HCT116 (cell line): ENCODE data around the gene HIGD2A. TPM values are rescaled to one million over a fixed set of nuclear protein-coding genes. Genes with fewer than 3 reads are reported as not detected.

Source experiments
- ATAC-seq: fragments of 200-7000 bp; cut with Tn5 transposase; 2 replicates; pipeline ENCODE4 v1.9.1; 2020; ENCODE audit warnings: mild to moderate bottlenecking, moderate library complexity
- BruUV-seq: library from RNA; stranded (reverse); fragments of 400-500 nt; replicated peaks from 2 replicates; lab custom pipeline; 2021; lab: Mats Ljungman, UMichigan
- CTCF ChIA-PET: fragments of 300-600 bp; sonication (Branson Sonifier 250); formaldehyde crosslinking; loops from one replicate; lab custom pipeline; 2021; ENCODE audit warnings: antibody characterized with exemption; lab: Charles Lee
- POLR2A ChIA-PET: fragments of 300-600, 350-600 bp; sonication (Branson Sonifier 250); formaldehyde crosslinking; loops from one replicate; lab custom pipeline; 2021; ENCODE audit warnings: antibody characterized with exemption; lab: Charles Lee
- RAD21 ChIA-PET, 2 experiments: fragments of 300-600 bp; sonication (Branson Sonifier 250); formaldehyde crosslinking; loops; one replicate each; lab custom pipeline; 2023; ENCODE audit warnings: low total read pairs in 2 of 2; ENCODE audit not compliant: uncharacterized antibody in 2 of 2, unreplicated experiment in 2 of 2, low non-redundant PET in 1 of 2; lab: Charles Lee
- DNase-seq: peaks from one replicate; pipeline ENCODE4 v3.0.0-alpha.2; 2010; ENCODE audit warnings: low read depth, low spot score
- H2AFZ ChIP-seq: fragments of 200-600 bp; shearing (Covaris generic), sonication (generic); 2 replicates; pipeline ENCODE4 v1.6.1; 2017; ENCODE audit warnings: low read depth, mixed run types, mixed read lengths, antibody characterized with exemption, low read length; ENCODE audit not compliant: poor library complexity, severe bottlenecking
- H3K27ac ChIP-seq: 2 replicates; pipeline ENCODE4 v1.5.1; 2012; ENCODE audit warnings: low read depth, low read length
- H3K27me3 ChIP-seq: fragments of 200-600 bp; sonication (generic); 2 replicates; pipeline ENCODE4 v1.6.1; 2016; ENCODE audit warnings: mixed run types, low read length, mixed read lengths; ENCODE audit not compliant: insufficient read depth
- H3K36me3 ChIP-seq, 2 experiments: fragments of 200-500 bp in 1 of 2; fragments of 200-600 bp in 1 of 2; sonication (Bioruptor generic) in 1 of 2; sonication (generic) in 1 of 2; 2 replicates each; pipeline versions ENCODE4 v1.5.1 to v1.6.1; 2014 to 2016; ENCODE audit warnings: low read length in 2 of 2, inconsistent platforms in 1 of 2, mixed read lengths in 1 of 2, mixed run types in 1 of 2; ENCODE audit not compliant: insufficient read depth in 2 of 2, control insufficient read depth in 1 of 2
- H3K4me1 ChIP-seq, 2 experiments: fragments of 200-600 bp in 1 of 2; sonication (generic) in 1 of 2; 2 replicates each; pipeline versions ENCODE4 v1.5.1 to v1.6.1; 2012 to 2017; ENCODE audit warnings: low read length in 2 of 2, inconsistent platforms in 1 of 2, mild to moderate bottlenecking in 1 of 2, mixed read lengths in 1 of 2, mixed run types in 1 of 2, moderate library complexity in 1 of 2; ENCODE audit not compliant: insufficient read depth in 2 of 2, control insufficient read depth in 1 of 2
- H3K4me2 ChIP-seq: fragments of 200-600 bp; sonication (generic); 2 replicates; pipeline ENCODE4 v1.6.1; 2017; ENCODE audit warnings: mixed run types, low read length, mixed read lengths
- H3K4me3 ChIP-seq, 2 experiments: fragments of 200-600 bp in 1 of 2; sonication (generic) in 1 of 2; replicated peaks in 1 of 2; 2 replicates each; pipeline ENCODE4 v1.5.1; 2011 to 2016; ENCODE audit warnings: low read length in 2 of 2, control low read depth in 1 of 2, low read depth in 1 of 2, mild to moderate bottlenecking in 1 of 2, mixed read lengths in 1 of 2, mixed run types in 1 of 2
- H3K79me2 ChIP-seq: fragments of 200-600 bp; sonication (generic); 2 replicates; pipeline ENCODE4 v1.6.1; 2017; ENCODE audit warnings: mild to moderate bottlenecking, mixed run types, low read length, moderate library complexity, mixed read lengths; ENCODE audit not compliant: insufficient read depth
- H3K9ac ChIP-seq: fragments of 200-600 bp; sonication (generic); 2 replicates; pipeline ENCODE4 v1.6.1; 2016; ENCODE audit warnings: low read length, mixed read lengths
- H3K9me2 ChIP-seq: fragments of 200-600 bp; sonication (generic), shearing (Covaris generic); 2 replicates; pipeline ENCODE4 v1.6.1; 2017; ENCODE audit warnings: mixed run types, mild to moderate bottlenecking, moderate library complexity; ENCODE audit not compliant: insufficient read depth
- H3K9me3 ChIP-seq, 2 experiments: fragments of 200-500 bp in 1 of 2; fragments of 200-600 bp in 1 of 2; sonication (Bioruptor generic) in 1 of 2; sonication (generic) in 1 of 2; 2 replicates each; pipeline ENCODE4 v1.6.1; 2014 to 2017; ENCODE audit warnings: low read length in 2 of 2, mixed read lengths in 2 of 2, inconsistent platforms in 1 of 2, low read depth in 1 of 2, mild to moderate bottlenecking in 1 of 2, mixed run types in 1 of 2, moderate library complexity in 1 of 2; ENCODE audit not compliant: control insufficient read depth in 1 of 2, insufficient read depth in 1 of 2
- H4K20me1 ChIP-seq: fragments of 200-600 bp; sonication (generic), shearing (Covaris generic); 2 replicates; pipeline ENCODE4 v1.6.1; 2017; ENCODE audit warnings: mixed run types, mild to moderate bottlenecking, moderate library complexity; ENCODE audit not compliant: insufficient read depth
- ATF3 ChIP-seq: IDR thresholded peaks from 2 replicates; pipeline ENCODE4 v1.6.1; 2012
- CBX3 ChIP-seq: IDR thresholded peaks from 2 replicates; pipeline ENCODE4 v1.6.1; 2012; ENCODE audit warnings: low read depth
- CEBPB ChIP-seq: IDR thresholded peaks from 2 replicates; pipeline ENCODE4 v1.6.1; 2012; ENCODE audit warnings: low read depth
- CTCF ChIP-seq, 3 experiments: fragments of 200-600 bp in 1 of 3; sonication (generic) in 1 of 3; IDR thresholded peaks in 2 of 3; conservative IDR thresholded peaks in 1 of 3; 2 replicates each; pipeline ENCODE4 v1.5.1; 2012 to 2017; ENCODE audit warnings: low read depth in 2 of 3, low read length in 2 of 3, antibody characterized with exemption in 1 of 3, borderline replicate concordance in 1 of 3, control low read depth in 1 of 3, mild to moderate bottlenecking in 1 of 3, mixed read lengths in 1 of 3, mixed run types in 1 of 3, moderate library complexity in 1 of 3; ENCODE audit not compliant: insufficient read depth in 1 of 3
- ELF1 ChIP-seq: IDR thresholded peaks from 2 replicates; pipeline ENCODE4 v1.6.1; 2012; ENCODE audit warnings: low read depth, borderline replicate concordance
- EZH2phosphoT487 ChIP-seq: fragments of 200-600 bp; IDR thresholded peaks from 2 replicates; pipeline ENCODE4 v1.6.1; 2018; ENCODE audit warnings: antibody characterized with exemption, borderline replicate concordance
- FOSL1 ChIP-seq: IDR thresholded peaks from 2 replicates; pipeline ENCODE4 v1.6.1; 2012; ENCODE audit warnings: low read depth
- MAX ChIP-seq: IDR thresholded peaks from 2 replicates; pipeline ENCODE4 v1.6.1; 2012
- POLR2A ChIP-seq: IDR thresholded peaks from 2 replicates; pipeline ENCODE4 v1.7.0; 2011; ENCODE audit warnings: borderline replicate concordance; ENCODE audit not compliant: insufficient read depth, insufficient read length; ENCODE audit errors: extremely low read depth
- POLR2AphosphoS5 ChIP-seq: IDR thresholded peaks from 2 replicates; pipeline ENCODE4 v1.6.1; 2011; ENCODE audit warnings: mild to moderate bottlenecking, low read depth, low read length, moderate library complexity
- RAD21 ChIP-seq: IDR thresholded peaks from 2 replicates; pipeline ENCODE4 v1.6.1; 2012; ENCODE audit warnings: low read depth, mild to moderate bottlenecking
- REST ChIP-seq: IDR thresholded peaks from 2 replicates; pipeline ENCODE4 v1.6.1; 2012; ENCODE audit warnings: low read depth
- SRF ChIP-seq: IDR thresholded peaks from 2 replicates; pipeline ENCODE4 v1.6.1; 2012; ENCODE audit warnings: low read depth
- YY1 ChIP-seq: IDR thresholded peaks from 2 replicates; pipeline ENCODE4 v1.6.1; 2011; ENCODE audit warnings: low read length, low read depth, moderate library complexity, mild to moderate bottlenecking; ENCODE audit not compliant: insufficient replicate concordance; ENCODE audit errors: extremely low read depth
- ZBTB33 ChIP-seq: IDR thresholded peaks from 2 replicates; pipeline ENCODE4 v1.6.1; 2011; ENCODE audit warnings: mild to moderate bottlenecking, low read length, moderate library complexity; ENCODE audit not compliant: insufficient replicate concordance; ENCODE audit errors: extremely low read depth
- intact Hi-C: fragments of 100-400 bp; cut with micrococcal nuclease; formaldehyde crosslinking; loops from 2 replicates; pipeline ENCODE4 v1.10.0; 2022
- total RNA-seq: library from RNA; stranded (reverse); gene quantifications from one replicate; pipeline ENCODE4 v1.2.1, GENCODE V29; 2021; ENCODE audit not compliant: unreplicated experiment

The HIGD2A gene
- total RNA-seq, 1 experiment from 2014 or later, result 130 TPM

GRCh38 chr5:176408590-176408989 lies 20.0 kb downstream of the HIGD2A start:
- intact Hi-C loops, result no loop called here
- Histone ChIP-seq H3K4me2 (no peak overlapping the region), H3K9me3 (no peaks in the 10 kb centered on the region), H3K79me2 (peaks cover 5% of the 10 kb centered on the region; the same call in 1 of the 2 replicates), H3K27ac (no peak overlapping the region), H4K20me1 (no peaks in the 10 kb centered on the region), H3K4me1 (peaks cover 12 to 25% of the 10 kb centered on the region in 2 experiments; a peak in 3 of 4 replicates), H3K9ac (no peak overlapping the region), H3K27me3 (no peaks in the 10 kb centered on the region), H2AFZ (no peak overlapping the region), H3K4me3 (no peak overlapping the region), H3K9me2 (no peaks in the 10 kb centered on the region), H3K36me3 (peaks cover 0 to 5% of the 10 kb centered on the region in 2 experiments; a peak in 3 of 4 replicates)
- no peak for TF ChIP-seq ZBTB33
- TF ChIP-seq CBX3, result no peak
- TF ChIP-seq REST, result no peak
- TF ChIP-seq RAD21, result no peak
- TF ChIP-seq MAX, result no peak
- no peak for TF ChIP-seq CTCF (IDR thresholded peaks at IDR 0.05 in 2 of 3, conservative IDR thresholded peaks at IDR 0.05 in 1 of 3; ENCODE audit: borderline replicate concordance in 1 of 3, insufficient read depth in 1 of 3, low read depth in 2 of 3, low read length in 2 of 3)
- no peak for TF ChIP-seq POLR2AphosphoS5
- no peak for TF ChIP-seq CEBPB
- no peak for TF ChIP-seq ATF3
- TF ChIP-seq SRF, result no peak
- no peak for TF ChIP-seq YY1
- no peak for TF ChIP-seq ELF1
- no peak for TF ChIP-seq EZH2phosphoT487
- TF ChIP-seq FOSL1, result no peak
- TF ChIP-seq POLR2A, result no peak
- no TSS peak for BruUV-seq
- ChIA-PET RAD21 (interaction anchor here in 1 of 2 experiments (0.7 kb wide), 1 partner anchor 265 kb away, joined by 4 read pairs; no protein-coding TSS in a partner anchor), POLR2A (no interaction called here), CTCF (no interaction called here)
- no peak for ATAC-seq
- DNase-seq, result no peak
